ENCODE measurements around the gene ELL.

DNA sequence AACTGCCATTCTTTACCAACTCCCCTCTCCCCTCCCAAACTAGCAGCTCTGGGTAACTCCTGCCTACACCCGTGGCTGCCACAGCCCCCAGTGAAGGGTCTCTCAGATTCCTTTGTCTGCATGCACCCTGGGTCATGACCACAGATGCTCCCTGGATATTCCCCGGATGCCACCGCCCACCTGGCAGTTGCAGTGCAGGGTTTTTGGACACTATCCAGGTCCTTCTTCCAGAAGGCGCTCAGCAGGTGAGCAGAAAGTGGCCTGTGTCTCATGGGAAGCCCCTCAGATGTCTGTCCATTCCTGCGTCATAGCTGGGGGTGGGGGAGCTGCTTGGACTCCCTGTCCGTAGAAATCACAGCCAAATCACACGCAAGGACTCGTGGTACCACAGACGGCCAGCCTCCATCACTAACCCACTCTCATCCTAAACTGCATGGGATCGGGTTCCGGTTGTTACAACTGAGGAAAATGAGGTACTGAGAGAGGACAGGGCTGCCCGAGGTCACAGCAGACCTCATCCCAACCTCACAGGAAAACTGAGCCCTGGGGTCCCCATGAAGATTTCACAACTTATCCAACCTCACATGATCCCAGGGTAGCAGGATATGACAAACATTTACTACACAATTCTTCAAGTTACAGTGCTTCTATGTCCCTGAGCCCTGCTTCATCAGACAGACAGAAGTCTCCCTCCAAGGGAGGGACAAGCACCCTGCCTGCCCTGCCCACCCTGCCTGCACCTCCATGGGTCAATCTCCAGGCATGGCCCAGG is 38.6 kb downstream of the ELL start:
- TF ChIP-seq, protein P1, sequence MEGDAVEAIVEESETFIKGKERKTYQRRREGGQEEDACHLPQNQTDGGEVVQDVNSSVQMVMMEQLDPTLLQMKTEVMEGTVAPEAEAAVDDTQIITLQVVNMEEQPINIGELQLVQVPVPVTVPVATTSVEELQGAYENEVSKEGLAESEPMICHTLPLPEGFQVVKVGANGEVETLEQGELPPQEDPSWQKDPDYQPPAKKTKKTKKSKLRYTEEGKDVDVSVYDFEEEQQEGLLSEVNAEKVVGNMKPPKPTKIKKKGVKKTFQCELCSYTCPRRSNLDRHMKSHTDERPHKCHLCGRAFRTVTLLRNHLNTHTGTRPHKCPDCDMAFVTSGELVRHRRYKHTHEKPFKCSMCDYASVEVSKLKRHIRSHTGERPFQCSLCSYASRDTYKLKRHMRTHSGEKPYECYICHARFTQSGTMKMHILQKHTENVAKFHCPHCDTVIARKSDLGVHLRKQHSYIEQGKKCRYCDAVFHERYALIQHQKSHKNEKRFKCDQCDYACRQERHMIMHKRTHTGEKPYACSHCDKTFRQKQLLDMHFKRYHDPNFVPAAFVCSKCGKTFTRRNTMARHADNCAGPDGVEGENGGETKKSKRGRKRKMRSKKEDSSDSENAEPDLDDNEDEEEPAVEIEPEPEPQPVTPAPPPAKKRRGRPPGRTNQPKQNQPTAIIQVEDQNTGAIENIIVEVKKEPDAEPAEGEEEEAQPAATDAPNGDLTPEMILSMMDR (IDR thresholded peaks at IDR 0.05; ENCODE audit: insufficient read depth, low read length) = no peak
- TF ChIP-seq POLR2AphosphoS5 (IDR thresholded peaks at IDR 0.05; ENCODE audit: low read depth) = no peak
- no peak for TF ChIP-seq GABPA (IDR thresholded peaks at IDR 0.05; ENCODE audit: low read depth)

All from HL-60 (cell line).